K562 (cell line): ENCODE results near the gene TIMM50. TPM values are rescaled to one million over a fixed set of nuclear protein-coding genes. Genes with fewer than 3 reads are reported as not detected.

Experiments
- DNMT1 ChIP-seq: fragments of 450-650 bp; IDR thresholded peaks from 2 replicates; pipeline ENCODE4 v1.6.1; 2016; ENCODE audit warnings: antibody characterized with exemption, mild to moderate bottlenecking
- JUN ChIP-seq, 2 experiments: sonication (generic) in 1 of 2; formaldehyde crosslinking in 1 of 2; IDR thresholded peaks; 2 replicates each; pipeline versions ENCODE4 v1.6.1 to v1.8.0; 2012 to 2022; ENCODE audit warnings: borderline replicate concordance in 2 of 2, mild to moderate bottlenecking in 2 of 2, improper control_type of control experiment in 1 of 2, low read depth in 1 of 2, low read length in 1 of 2, missing genetic modification reagents in 1 of 2
- MAZ ChIP-seq, 2 experiments: fragments of 450-650 bp in 1 of 2; sonication (generic) in 1 of 2; formaldehyde crosslinking; IDR thresholded peaks in 1 of 2; conservative IDR thresholded peaks in 1 of 2; 2 replicates each; pipeline versions ENCODE4 v1.4.0 to v1.5.0; 2020; ENCODE audit warnings: mild to moderate bottlenecking in 1 of 2, missing genetic modification reagents in 1 of 2
- RAD21 ChIP-seq, 2 experiments: fragments of 250-450 bp in 1 of 2; fragments of 450-650 bp in 1 of 2; sonication (Bioruptor Pico) in 1 of 2; formaldehyde crosslinking in 1 of 2; IDR thresholded peaks in 1 of 2; conservative IDR thresholded peaks in 1 of 2; 2 replicates each; pipeline versions ENCODE4 v1.4.0 to v1.8.0; 2020 to 2022; ENCODE audit warnings: mild to moderate bottlenecking in 2 of 2, moderate library complexity in 1 of 2
- SIN3B ChIP-seq: fragments of 450-650 bp; IDR thresholded peaks from 2 replicates; pipeline ENCODE4 v1.6.1; 2017; ENCODE audit warnings: low read depth, mild to moderate bottlenecking, moderate library complexity
- SMAD3 ChIP-seq: fragments of 450-650 bp; formaldehyde crosslinking; conservative IDR thresholded peaks from 2 replicates; pipeline ENCODE4 v1.4.0; 2020; ENCODE audit warnings: mild to moderate bottlenecking
- SMC3 ChIP-seq: conservative IDR thresholded peaks from 2 replicates; pipeline ENCODE4 v1.6.1; 2011; ENCODE audit warnings: low read depth, low read length, improper control_type of control experiment; ENCODE audit not compliant: insufficient read depth
- SPI1 ChIP-seq: IDR thresholded peaks from 2 replicates; pipeline ENCODE4 v1.6.1; 2011; ENCODE audit warnings: low read depth, low read length, control low read depth, borderline replicate concordance
- TAF7 ChIP-seq: fragments of 450-650 bp; IDR thresholded peaks from 2 replicates; pipeline ENCODE4 v1.6.1; 2016; ENCODE audit warnings: missing genetic modification characterization, missing compliant biosample characterization
- ZFP1 ChIP-seq: fragments of 450-650 bp; formaldehyde crosslinking; IDR thresholded peaks from 2 replicates; pipeline ENCODE4 v1.4.0; 2020; ENCODE audit warnings: mild to moderate bottlenecking, mixed read lengths
- ZNF436 ChIP-seq: fragments of 250-450, 450-650 bp; sonication (Bioruptor Pico); formaldehyde crosslinking; IDR thresholded peaks from 2 replicates; pipeline ENCODE4 v1.7.0; 2020; ENCODE audit warnings: mild to moderate bottlenecking
- polyA plus RNA-seq, 8 experiments: library from polyadenylated mRNA; depleted of rRNA in 4 of 8; stranded (reverse) in 5 of 8; unstranded in 3 of 8; fragments of >200 nt; fragmentation: Nextera tagmentation in 2 of 8; fragmentation: Illumina TruSeq in 1 of 8; extraction: Ambion mirVana in 2 of 8; extraction: Trizol in 1 of 8; gene quantifications; 2 replicates each; pipeline versions ENCODE4 v1.2.1 to v1.2.3, GENCODE V29; 2011 to 2014; ENCODE audit warnings: inconsistent platforms in 1 of 8, missing spikeins in 1 of 8
- total RNA-seq, 7 experiments: library from RNA; depleted of rRNA in 6 of 7; stranded (reverse); fragments of >200 nt in 6 of 7; fragmentation: Illumina TruSeq in 2 of 7; extraction: Trizol in 2 of 7; gene quantifications; 2 replicates each; pipeline versions ENCODE4 v1.2.1 to v1.2.3, GENCODE V29; 2011 to 2021; ENCODE audit warnings: low replicate concordance in 1 of 7
- TF ChIP-seq, protein P1 (sequence below): fragments of 450-650 bp; IDR thresholded peaks from 2 replicates; pipeline ENCODE4 v1.6.1; 2016; ENCODE audit warnings: low read depth
- TF ChIP-seq, protein P2 (sequence below): fragments of 150-350 bp; IDR thresholded peaks from 2 replicates; pipeline ENCODE4 v1.6.1; 2014; ENCODE audit warnings: low read depth, mild to moderate bottlenecking, low read length, borderline replicate concordance

Gene TIMM50
- total and polyA plus RNA-seq, 9 of the 15 experiments (the other 6 are each of a cell fraction or from before 2014, with no cell fraction given): 28.3 to 221 (median 170) TPM

DNA sequence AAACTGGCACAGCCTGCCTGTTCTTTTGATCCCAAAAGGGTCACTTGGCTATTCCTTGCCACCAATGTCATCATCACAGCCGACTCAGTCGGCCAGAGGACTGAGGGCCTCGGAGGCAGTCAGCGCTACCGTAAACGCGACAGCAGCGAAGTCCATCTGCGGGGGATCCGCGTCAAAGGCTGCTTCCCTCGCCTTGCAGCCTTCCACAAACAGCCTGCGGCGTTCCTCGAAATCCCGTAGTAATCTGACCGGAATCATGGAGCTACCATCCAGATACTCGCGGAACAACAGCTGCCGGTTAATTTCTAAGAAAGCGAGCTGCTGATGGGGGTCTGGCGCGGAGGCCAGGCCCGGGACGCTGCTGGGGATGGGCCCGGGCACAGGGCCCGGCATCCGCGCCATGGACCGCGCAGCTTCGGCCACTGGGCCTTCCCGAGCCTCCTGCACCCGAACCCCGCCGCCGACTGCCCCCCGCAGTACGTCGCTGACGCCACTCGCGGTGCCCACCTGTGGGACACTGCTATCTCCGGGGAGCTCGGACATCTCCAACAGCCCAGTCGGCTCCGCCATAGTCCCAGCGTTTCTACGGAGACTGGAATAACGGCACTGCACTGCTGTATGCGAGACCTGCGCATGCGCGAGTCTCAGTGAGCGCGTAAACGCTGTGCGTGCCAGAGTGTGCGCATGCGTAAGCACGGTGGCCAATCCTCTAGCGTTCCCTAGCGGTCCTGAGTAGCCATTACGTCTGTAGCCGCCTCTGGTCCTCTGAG is 51.8 kb downstream of the TIMM50 start, which contains the start of gene EID2B (continued):
- TF ChIP-seq MAZ (CRISPR knock-in tag; conservative IDR thresholded peaks at IDR 0.05 in 1 of 2, IDR thresholded peaks at IDR 0.05 in 1 of 2) (peak; percentile 61 to 62; a peak in 3 of 4 replicates), SPI1 (no peak), SMAD3 (CRISPR knock-in tag) (no peak), RAD21 (CRISPR knock-in tag; conservative IDR thresholded peaks at IDR 0.05 in 1 of 2, IDR thresholded peaks at IDR 0.05 in 1 of 2) (peak; percentile 98), JUN (IDR thresholded peaks at IDR 0.05; ENCODE audit: borderline replicate concordance, low read depth, low read length) (no peak), JUN (CRISPR knock-in tag; IDR thresholded peaks at IDR 0.05; ENCODE audit: borderline replicate concordance) (no peak), SMC3 (peak; percentile 95), SIN3B (peak; percentile 25; the same call in 1 of the 2 replicates), ZFP1 (CRISPR knock-in tag) (no peak), DNMT1 (no peak), ZNF436 (CRISPR knock-in tag) (no peak), TAF7 (tag) (no peak)
- TF ChIP-seq, protein P1, sequence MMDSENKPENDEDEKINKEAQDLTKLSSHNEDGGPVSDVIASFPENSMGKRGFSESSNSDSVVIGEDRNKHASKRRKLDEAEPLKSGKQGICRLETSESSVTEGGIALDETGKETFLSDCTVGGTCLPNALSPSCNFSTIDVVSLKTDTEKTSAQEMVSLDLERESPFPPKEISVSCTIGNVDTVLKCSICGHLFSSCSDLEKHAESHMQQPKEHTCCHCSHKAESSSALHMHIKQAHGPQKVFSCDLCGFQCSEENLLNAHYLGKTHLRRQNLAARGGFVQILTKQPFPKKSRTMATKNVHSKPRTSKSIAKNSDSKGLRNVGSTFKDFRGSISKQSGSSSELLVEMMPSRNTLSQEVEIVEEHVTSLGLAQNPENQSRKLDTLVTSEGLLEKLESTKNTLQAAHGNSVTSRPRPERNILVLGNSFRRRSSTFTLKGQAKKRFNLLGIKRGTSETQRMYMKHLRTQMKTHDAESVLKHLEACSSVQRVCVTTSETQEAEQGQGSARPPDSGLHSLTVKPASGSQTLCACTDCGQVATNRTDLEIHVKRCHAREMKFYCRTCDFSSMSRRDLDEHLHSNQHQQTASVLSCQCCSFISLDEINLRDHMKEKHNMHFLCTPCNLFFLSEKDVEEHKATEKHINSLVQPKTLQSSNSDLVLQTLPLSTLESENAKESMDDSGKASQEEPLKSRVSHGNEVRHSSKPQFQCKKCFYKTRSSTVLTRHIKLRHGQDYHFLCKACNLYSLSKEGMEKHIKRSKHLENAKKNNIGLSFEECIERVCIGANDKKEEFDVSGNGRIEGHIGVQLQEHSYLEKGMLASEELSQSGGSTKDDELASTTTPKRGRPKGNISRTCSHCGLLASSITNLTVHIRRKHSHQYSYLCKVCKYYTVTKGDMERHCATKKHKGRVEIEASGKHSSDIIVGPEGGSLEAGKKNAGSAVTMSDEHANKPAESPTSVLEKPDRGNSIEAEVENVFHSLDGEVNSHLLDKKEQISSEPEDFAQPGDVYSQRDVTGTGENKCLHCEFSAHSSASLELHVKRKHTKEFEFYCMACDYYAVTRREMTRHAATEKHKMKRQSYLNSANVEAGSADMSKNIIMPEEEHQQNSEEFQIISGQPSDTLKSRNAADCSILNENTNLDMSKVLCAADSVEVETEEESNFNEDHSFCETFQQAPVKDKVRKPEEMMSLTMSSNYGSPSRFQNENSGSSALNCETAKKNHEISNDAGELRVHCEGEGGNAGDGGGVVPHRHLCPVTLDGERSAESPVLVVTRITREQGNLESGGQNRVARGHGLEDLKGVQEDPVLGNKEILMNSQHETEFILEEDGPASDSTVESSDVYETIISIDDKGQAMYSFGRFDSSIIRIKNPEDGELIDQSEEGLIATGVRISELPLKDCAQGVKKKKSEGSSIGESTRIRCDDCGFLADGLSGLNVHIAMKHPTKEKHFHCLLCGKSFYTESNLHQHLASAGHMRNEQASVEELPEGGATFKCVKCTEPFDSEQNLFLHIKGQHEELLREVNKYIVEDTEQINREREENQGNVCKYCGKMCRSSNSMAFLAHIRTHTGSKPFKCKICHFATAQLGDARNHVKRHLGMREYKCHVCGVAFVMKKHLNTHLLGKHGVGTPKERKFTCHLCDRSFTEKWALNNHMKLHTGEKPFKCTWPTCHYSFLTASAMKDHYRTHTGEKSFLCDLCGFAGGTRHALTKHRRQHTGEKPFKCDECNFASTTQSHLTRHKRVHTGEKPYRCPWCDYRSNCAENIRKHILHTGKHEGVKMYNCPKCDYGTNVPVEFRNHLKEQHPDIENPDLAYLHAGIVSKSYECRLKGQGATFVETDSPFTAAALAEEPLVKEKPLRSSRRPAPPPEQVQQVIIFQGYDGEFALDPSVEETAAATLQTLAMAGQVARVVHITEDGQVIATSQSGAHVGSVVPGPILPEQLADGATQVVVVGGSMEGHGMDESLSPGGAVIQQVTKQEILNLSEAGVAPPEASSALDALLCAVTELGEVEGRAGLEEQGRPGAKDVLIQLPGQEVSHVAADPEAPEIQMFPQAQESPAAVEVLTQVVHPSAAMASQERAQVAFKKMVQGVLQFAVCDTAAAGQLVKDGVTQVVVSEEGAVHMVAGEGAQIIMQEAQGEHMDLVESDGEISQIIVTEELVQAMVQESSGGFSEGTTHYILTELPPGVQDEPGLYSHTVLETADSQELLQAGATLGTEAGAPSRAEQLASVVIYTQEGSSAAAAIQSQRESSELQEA: no peak
- TF ChIP-seq, protein P2, sequence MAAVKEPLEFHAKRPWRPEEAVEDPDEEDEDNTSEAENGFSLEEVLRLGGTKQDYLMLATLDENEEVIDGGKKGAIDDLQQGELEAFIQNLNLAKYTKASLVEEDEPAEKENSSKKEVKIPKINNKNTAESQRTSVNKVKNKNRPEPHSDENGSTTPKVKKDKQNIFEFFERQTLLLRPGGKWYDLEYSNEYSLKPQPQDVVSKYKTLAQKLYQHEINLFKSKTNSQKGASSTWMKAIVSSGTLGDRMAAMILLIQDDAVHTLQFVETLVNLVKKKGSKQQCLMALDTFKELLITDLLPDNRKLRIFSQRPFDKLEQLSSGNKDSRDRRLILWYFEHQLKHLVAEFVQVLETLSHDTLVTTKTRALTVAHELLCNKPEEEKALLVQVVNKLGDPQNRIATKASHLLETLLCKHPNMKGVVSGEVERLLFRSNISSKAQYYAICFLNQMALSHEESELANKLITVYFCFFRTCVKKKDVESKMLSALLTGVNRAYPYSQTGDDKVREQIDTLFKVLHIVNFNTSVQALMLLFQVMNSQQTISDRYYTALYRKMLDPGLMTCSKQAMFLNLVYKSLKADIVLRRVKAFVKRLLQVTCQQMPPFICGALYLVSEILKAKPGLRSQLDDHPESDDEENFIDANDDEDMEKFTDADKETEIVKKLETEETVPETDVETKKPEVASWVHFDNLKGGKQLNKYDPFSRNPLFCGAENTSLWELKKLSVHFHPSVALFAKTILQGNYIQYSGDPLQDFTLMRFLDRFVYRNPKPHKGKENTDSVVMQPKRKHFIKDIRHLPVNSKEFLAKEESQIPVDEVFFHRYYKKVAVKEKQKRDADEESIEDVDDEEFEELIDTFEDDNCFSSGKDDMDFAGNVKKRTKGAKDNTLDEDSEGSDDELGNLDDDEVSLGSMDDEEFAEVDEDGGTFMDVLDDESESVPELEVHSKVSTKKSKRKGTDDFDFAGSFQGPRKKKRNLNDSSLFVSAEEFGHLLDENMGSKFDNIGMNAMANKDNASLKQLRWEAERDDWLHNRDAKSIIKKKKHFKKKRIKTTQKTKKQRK: no peak
